HG03432 (cell line): ENCODE results near the gene DCUN1D2.

Experiments used
- ATAC-seq: cut with Tn5 transposase; IDR thresholded peaks from one replicate; pipeline ENCODE4 v1.9.1; 2021; ENCODE audit warnings: mild to moderate bottlenecking, moderate library complexity; ENCODE audit not compliant: unreplicated experiment

DCUN1D2 gene

DNA sequence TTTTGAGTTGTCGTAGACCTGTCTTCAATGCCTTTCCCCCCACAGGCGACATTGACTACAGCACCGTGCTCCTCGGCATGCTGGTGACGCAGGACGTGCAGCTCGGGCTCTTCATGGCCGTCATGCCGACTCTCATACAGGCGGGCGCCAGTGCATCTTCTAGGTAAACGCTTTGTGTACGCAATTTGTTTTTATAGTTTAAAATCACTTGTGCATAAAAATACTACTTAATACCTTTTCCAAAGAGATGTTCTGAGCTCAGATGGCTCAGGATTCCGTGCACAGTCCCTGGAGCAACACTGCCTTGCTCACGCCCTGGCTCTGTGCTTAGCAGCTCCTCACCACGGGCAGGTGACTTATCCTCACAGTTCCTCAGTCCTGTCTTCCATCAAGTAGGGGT lies 30.1 kb upstream of the DCUN1D2 start:
- ATAC-seq: no peak

DNA sequence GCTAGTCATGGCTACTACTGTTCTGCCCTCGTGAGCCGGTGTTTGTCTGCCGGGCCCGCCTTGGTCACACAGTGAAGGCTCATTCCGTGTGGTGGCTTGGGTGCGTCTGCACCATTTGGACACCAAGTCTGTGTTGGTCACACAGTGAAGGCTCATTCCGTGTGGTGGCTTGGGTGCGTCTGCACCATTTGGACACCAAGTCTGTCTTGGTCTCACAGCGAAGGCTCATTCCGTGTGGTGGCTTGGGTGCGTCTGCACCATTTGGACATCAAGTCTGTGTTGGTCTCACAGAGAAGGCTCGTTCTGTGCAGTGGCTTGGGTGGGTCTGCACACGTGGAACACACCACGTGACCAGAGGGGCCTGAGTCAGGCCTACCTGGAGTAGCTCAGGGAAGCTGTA lies 29.0 kb upstream of the DCUN1D2 start:
- ATAC-seq: no peak

DNA sequence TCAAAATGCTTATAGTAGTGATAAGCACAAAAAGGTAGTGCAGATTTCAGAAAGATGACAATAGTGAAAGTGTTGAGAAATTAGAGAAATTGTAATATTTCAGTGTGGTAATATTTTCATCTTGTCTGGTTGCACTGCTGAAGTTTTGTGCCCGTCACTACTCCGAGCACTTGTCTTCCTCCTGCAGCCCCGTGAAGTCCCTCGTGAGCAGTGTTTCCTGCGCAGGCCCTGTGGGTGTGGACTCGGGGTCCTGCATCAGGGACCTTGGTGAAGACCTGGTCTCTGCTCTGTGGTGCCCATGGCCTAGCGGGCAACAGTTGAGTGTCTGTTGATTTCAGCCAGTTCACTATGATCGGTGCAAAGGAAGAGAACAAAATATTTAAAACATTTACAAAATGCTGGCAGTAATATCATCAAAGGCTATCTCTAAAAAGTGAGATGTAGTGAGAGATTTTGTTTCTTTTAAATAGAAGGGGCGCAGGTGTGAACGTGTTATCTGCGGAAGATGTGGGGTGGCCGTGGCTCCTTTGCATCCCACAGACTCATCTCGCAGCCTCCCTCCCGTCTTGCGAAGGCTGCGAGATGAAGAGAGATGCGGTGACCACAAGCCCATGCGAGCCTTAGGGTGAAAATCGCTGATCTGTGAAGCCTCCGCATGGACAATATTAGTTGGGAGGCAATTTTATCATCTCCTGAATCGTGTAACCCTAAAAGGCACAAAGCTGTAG lies 27.7 kb upstream of the DCUN1D2 start:
- no peak for ATAC-seq

DNA sequence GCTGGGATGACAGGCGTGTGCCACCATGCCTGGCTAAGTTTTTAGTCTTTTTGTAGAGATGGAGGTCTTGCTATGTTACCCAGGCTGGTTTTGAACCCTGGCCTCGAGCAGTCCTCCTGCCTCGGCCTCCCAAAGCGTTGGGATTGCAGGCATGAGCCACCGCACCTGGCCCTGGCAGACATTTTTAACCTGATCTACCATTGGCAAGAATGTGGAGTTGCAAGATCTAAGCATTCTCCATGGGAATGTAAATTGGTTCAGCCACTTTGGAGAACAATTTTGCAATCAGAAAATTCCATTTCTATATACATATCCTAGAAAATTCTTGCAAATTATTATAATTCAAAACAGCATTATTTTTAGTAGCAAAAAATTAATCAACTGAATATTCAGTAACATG lies 24.3 kb upstream of the DCUN1D2 start:
- no peak for ATAC-seq

DNA sequence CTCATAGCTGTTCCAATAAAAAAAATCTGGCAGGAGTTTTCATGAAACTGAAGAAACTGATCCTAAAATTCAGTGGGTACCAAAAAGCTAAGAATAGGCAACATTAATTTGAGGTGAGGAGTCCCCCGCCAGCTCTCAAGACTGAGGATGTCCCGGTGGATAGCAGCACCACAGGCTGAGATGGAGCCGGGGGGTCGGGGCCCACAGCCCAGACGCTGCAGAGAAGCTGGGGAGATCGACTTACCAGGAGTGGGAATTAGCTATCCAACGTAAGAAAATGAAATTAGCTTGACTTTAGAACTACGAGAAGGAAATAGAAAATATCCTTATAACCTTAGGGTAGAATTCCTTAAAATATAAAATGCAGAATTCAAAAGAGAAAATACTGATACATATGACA lies 23.2 kb upstream of the DCUN1D2 start:
- ATAC-seq: no peak

DNA sequence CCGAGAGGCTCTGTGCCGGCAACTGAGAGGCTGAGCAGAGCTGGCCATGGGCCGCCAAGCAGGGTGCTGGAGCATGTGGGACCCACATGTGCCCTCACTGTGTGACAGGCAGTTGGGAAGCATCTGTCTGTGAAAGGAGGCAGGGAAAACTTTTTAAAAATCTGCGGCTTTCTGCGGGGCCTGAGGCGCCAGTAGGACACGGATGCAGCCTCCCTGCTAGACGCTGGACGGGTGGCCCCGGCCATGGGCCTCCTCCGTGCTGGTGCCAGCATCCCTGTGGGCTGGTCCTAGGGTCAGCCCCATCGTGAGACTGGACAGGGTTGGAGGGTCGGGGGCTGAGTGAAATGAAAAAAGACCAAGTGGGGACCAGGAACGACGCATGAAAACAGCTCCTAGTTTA lies 20.9 kb upstream of the DCUN1D2 start:
- ATAC-seq: no peak

DNA sequence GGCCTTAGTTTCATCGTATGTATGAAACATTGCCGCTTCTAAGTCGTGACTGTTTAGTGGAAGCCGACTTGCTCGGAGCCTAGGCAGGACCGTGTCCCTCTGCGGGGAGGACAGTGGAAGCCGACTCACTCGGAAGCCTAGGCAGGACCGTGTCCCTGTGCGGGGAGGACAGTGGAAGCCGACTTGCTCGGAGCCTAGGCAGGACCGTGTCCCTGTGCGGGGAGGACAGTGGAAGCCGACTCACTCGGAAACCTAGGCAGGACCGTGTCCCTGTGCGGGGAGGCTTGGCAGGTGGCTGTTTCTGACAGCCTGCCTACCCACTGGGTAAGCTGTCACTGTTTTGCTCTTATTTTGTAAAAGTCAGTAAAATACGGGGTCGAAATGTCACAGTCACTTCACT lies 20.4 kb upstream of the DCUN1D2 start:
- ATAC-seq: no peak

DNA sequence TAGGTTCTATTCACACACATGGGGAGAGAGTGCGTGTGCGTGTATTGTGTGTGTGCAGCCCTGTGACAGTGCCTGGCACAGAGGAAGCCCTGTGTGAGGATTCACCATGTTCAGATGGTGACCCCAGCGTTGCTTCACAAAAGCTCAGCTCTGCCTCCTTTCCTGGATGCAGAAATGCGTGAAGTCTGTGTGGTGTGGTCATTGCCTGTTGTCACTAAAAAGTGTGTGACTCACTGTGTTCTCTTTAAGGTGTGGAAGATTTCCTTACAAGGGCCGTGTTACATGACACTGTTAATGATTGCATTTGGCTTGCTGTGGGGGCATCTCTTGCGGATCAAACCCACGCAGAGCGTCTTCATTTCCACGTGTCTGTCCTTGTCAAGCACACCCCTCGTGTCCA lies 19.5 kb upstream of the DCUN1D2 start:
- ATAC-seq: no peak

DNA sequence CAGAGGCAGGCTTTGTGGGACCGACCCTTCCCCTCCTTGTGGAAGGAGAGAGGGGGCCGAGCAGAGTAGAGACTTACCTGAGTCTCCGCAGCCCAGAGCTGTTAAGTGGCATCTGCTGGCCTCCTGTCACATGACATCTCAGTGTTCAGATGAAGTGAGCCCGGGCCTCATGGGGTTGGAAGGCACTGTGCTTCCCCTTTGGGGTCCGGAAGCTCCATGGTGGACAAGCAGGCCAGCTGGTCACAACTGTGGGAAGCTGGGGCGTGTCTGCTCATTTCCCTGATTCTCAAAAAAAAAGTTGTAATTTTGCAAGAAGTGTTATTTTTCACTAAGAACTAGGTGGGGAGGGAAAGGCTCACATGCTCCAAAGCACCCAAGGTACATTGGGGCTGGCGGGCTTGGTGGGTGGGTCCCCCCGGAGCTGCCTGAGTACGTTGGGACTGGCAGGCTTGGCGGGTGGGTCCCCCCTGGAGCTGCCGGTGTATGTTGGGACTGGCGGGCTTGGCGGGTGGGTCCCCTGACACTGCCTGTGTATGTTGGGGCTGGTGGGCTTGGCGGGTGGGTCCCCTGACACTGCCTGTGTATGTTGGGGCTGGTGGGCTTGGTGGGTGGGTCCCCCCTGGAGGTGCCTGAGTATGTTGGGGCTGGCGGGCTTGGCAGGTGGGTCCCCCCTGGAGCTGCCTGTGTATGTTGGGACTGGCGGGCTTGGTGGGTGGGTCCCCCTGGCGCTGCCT lies 18.2 kb upstream of the DCUN1D2 start:
- no peak for ATAC-seq

DNA sequence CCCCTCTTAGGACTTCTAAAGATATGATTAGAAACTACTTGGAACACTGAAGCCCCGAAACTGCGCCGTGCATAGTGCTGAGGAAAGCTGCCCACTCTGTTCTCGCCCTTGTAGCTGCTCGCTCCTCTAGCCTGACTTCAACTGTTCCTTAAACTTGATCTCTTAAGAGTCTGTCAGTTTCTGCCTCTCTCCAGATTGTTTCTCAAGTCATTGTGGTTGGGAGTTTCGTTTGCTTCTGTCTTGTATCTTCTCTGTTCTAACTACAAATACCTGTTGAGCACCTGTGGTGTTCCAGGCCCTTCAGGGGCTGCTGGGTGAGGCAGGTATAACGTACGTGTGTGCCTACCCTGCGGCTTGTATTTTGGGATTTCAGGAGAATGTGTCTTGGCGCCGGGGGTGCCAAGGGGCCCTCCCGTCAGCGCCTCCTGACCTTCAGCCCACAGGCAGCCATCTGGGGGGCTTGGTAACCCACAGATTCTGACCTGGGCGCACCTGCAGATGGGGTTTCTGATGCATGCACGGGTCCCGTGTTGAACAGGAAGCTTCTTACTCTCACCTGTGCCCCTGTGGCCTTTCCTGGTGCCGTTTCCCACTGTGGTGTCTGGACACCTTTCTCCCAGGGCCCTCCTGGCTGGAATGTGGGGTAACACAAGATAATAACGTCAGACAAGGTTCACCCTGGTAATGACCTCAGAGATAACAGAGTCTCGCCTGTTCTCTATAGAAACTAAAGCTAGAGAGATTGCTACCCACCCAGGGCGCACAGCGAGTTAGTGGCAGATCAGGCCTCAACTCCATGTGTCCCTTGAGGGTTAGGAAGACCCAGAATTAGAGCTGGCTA lies 17.2 kb upstream of the DCUN1D2 start:
- no peak for ATAC-seq

DNA sequence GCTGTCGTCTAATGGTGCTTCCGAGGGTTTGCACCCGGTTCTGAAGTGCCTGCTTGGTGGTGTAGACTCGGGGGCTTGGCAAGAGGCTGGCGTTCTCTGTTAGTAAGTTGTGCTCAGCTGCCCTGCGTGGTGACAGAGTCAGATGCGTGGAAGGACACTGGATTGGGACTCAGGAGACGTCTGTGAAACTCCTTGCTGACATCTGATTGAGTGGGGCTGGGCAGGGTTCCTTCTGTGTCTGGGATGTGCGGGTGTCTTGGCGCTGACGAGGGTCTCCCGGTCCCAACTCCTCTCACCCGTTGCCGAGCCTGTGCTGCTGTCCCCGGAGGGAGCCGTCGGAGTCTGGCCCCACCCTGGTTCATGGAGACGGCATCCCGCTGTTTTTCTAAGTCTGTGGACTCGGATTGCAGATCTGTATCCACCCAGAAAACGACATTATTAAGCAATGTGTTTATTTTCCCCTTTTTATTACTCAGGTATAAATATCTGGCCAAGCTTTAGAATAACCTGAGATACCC lies 16.4 kb upstream of the DCUN1D2 start:
- ATAC-seq: no peak

DNA sequence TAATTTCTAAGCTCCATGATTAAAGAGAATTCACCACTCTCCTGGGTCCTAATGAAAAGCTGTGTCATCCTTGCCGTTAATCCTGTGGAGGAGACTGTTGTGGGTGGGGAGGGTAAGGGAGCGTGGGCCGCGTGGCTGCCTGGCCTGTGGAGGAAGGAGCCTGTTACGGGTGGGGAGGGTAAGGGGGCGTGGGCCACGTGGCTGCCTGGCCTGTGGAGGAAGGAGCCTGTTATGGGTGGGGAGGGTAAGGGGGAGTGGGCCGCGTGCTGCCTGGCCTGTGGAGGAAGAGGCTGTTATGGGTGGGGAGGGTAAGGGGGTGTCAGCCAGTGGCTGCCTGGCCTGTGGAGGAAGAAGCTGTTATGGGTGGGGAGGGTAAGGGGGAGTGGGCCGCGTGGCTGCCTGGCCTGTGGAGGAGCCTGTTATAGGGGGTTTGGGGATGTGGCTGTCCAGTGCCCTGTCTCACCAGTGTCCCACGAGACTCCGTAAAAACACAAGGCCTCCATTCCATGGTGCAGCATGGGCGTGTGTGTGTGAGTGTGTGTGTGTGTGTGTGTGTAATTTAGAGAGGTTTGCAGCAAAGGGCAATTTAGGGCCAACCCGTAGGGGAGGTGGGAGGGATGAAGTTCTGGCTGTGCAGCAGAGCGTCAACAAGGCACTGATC lies 15.6 kb upstream of the DCUN1D2 start:
- ATAC-seq: no peak

DNA sequence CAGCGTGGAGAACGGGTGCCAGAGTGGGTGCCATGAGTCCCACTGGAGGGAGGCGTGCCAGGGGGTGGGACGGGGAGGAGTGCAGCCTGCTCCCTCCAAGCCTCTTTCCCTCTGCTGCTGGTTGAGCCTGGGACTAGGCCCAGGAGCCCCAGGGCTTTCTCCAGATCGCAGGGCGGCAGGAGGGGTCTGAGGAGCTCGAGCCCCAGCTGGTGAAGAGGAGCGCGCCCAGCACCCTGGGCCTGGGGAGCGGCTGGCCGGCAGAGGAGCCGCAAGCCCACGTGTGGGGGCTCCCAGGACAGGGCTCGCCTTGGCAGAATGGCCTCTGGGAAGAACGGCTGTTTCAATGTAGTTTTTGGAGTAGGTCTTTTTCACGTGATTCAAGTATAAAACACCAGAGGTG lies 12.2 kb upstream of the DCUN1D2 start:
- ATAC-seq: no peak

DNA sequence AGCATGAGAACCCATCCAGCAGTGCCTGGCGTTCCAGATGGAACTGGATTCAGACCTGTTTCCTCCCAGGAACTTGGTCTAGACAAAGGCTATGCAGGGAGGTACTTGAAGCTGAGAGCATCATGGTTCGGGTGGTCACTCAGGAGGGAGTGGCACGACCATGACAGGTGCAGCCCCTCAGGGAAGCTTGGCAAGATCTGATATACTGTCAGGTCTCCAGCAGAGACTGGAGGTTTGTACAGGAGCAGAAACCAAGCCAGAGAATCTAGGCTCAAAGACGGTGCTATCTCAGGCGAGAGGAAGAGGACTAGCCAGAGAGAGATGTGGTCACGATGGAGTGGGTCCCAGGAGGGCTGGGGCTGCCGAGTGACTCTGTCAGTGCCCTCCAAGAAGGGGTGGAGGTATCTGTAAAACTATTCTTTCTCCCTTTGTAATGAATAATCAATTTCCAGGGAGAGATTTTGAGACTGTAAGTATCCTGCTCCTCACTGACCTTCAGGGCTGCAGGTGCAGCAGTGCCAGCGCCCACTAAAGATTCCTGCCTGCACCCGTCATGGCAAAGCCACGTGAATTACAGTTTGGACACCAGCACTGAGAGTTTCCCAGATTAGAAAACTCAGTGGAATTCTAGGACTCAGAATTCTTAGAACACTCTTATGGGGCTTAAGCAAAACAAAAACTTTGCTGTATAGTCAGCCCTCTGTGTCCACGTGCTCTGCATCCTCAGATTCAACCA lies 10.2 kb upstream of the DCUN1D2 start:
- ATAC-seq: no peak

DNA sequence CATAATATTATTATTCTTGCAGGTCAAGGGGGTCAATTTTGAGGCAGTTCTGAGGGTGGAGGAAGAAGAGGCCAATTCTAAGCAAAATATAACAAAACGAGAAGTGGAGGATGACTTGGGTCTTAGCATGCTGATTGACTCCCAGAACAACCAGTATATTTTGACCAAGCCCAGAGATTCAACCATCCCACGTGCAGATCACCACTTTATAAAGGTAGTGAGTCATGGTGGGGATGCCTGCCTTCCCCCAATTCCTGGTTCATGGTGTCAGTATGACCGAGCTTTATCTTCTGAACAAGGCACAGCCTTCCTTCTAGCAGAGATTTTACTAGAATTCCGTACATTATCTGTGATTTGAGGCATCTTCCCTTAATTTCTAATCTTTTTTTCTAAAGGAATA lies 9.4 kb upstream of the DCUN1D2 start:
- ATAC-seq: no peak

DNA sequence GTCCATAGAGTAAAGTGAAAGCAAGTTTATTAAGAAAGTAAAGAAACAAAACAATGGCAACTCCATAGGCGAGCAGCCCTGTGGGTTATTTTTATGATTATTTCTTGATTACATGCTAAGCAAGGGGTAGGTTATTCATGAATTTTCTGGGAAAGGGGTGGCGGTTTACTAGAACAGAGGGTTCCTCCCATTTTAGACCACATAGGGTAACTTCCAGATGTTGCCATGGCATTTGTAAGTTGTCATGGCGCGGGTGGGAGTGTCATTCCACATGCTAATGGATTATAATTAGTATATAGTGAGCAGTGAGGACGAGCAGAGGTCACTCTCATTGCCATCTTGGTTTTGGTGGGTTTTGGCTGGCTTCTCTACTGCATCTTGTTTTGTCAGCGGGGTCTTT lies 8.4 kb upstream of the DCUN1D2 start:
- no peak for ATAC-seq

DNA sequence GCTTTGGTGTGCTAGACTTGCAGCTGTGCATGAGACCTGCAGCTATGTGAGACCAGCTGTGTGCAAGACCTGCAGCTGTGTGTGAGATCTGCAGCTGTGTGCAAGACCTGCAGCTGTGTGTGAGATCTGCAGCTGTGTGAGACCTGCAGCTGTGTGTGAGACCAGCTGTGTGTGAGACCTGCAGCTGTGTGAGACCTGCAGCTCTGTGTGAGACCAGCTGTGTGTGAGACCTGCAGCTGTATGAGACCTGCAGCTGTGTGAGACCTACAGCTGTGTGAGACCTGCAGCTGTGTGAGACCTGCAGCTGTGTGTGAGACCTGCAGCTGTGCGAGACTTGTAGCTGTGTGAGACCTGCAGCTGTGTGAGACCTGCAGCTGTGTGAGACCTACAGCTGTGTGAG lies 6.7 kb upstream of the DCUN1D2 start:
- no peak for ATAC-seq

DNA sequence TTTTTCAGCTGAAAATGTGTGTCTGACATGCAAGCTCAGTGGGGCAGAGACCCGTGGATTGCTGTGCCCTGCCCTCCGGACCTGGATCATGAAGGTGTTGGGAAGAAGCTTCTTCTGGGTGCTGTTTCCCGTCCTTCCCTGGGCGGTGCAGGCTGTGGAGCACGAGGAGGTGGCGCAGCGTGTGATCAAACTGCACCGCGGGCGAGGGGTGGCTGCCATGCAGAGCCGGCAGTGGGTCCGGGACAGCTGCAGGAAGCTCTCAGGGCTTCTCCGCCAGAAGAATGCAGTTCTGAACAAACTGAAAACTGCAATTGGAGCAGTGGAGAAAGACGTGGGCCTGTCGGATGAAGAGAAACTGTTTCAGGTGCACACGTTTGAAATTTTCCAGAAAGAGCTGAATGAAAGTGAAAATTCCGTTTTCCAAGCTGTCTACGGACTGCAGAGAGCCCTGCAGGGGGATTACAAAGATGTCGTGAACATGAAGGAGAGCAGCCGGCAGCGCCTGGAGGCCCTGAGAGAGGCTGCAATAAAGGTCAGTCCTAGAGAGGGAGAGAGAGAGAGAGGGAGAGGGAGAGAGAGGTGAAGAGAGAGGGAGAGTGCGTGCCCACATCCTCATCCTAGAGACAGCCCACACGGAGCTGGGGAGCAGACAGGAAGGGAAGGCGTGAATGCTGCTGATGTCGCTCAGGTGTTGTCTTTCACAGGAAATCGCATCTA lies 5.1 kb upstream of the DCUN1D2 start:
- no peak for ATAC-seq

DNA sequence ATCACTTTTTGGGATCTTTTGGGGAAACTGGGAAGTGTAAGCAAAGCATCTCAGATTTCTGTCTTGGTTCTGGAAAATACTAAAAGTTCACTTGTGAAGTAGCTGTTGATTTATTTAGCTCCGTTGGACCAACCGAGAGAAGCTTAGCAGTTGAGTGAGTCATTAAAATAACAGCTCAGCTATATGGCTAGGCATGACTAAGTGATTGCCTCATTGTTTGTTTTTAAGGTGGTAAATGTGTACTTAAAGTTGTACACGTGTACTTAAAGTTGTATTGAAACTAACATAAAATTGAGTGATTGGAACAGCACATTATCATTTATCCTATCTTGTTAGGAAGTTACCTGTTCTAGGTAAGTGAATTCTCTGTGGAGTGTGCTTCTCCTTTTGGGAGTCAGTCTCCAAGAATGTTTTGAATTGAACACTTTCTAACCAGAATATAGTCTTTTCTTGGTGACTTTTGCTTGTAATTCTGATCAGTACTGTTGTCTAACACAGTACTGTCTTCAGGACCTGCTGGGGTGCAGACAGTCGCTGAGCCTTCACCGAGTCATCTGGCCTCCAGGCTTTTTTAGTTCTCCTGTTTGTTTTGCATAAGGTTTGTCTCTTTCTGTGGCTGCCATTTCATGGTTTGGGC lies 2.9 kb upstream of the DCUN1D2 start:
- ATAC-seq: peak; percentile 14
